Neuronal stem cell (in vitro differentiated cells): Measurements from ENCODE around the gene BTAF1.

Experiments
- DNase-seq: peaks from one replicate; pipeline ENCODE4 v3.0.0-alpha.2; 2013; ENCODE audit warnings: low spot score
- H2AFZ ChIP-seq: one replicate; pipeline ENCODE4 v1.6.1; 2013; ENCODE audit warnings: mild to moderate bottlenecking, low read length, inconsistent platforms
- H2AK5ac ChIP-seq: 2 replicates; pipeline ENCODE4 v1.6.1; 2013; ENCODE audit warnings: low read depth, mild to moderate bottlenecking, inconsistent platforms, low read length, moderate library complexity, mixed read lengths
- H2BK120ac ChIP-seq: 2 replicates; pipeline ENCODE4 v1.6.1; 2013; ENCODE audit warnings: low read depth, mild to moderate bottlenecking, inconsistent platforms, low read length, moderate library complexity, mixed read lengths
- H2BK12ac ChIP-seq: one replicate; pipeline ENCODE4 v1.6.1; 2013; ENCODE audit warnings: low read length, inconsistent platforms
- H2BK15ac ChIP-seq: 2 replicates; pipeline ENCODE4 v1.6.1; 2013; ENCODE audit warnings: mild to moderate bottlenecking, low read length, inconsistent platforms, mixed read lengths
- H2BK5ac ChIP-seq: one replicate; pipeline ENCODE4 v1.6.1; 2013; ENCODE audit warnings: inconsistent platforms, mild to moderate bottlenecking, low read length, moderate library complexity
- H3K14ac ChIP-seq: one replicate; pipeline ENCODE4 v1.6.1; 2013; ENCODE audit warnings: low read length, inconsistent platforms
- H3K18ac ChIP-seq: 2 replicates; pipeline ENCODE4 v1.6.1; 2013; ENCODE audit warnings: low read length, inconsistent platforms
- H3K23ac ChIP-seq: 2 replicates; pipeline ENCODE4 v1.6.1; 2013; ENCODE audit warnings: low read depth, mild to moderate bottlenecking, mixed read lengths, low read length, inconsistent platforms; ENCODE audit not compliant: poor library complexity
- H3K27ac ChIP-seq: replicated peaks from 3 replicates; pipeline ENCODE4 v1.5.1; 2013; ENCODE audit warnings: low read length, inconsistent platforms
- H3K27me3 ChIP-seq, 3 experiments: 2 replicates each; pipeline ENCODE4 v1.6.1; 2013; ENCODE audit warnings: low read length in 3 of 3, mild to moderate bottlenecking in 2 of 3, inconsistent platforms in 1 of 3, low read depth in 1 of 3, mixed read lengths in 1 of 3, moderate library complexity in 1 of 3; ENCODE audit not compliant: control insufficient read depth in 3 of 3, insufficient read depth in 3 of 3
- H3K36me3 ChIP-seq, 2 donors: replicated peaks in 1 of 2; 2 replicates each; pipeline ENCODE4 v1.6.1; 2013; ENCODE audit warnings: low read length in 2 of 2; ENCODE audit not compliant: control insufficient read depth in 2 of 2, insufficient read depth in 2 of 2
- H3K4ac ChIP-seq: 2 replicates; pipeline ENCODE4 v1.6.1; 2013; ENCODE audit warnings: inconsistent platforms, mild to moderate bottlenecking, low read length, moderate library complexity
- H3K4me1 ChIP-seq, 2 donors: 1 replicate in 1 of 2; 2 replicates in 1 of 2; pipeline ENCODE4 v1.6.1; 2013; ENCODE audit warnings: low read length in 2 of 2, low read depth in 1 of 2; ENCODE audit not compliant: control insufficient read depth in 2 of 2, insufficient read depth in 1 of 2
- H3K4me2 ChIP-seq: one replicate; pipeline ENCODE4 v1.6.1; 2013; ENCODE audit warnings: mild to moderate bottlenecking, low read length, inconsistent platforms; ENCODE audit not compliant: insufficient read depth, poor library complexity, severe bottlenecking
- H3K4me3 ChIP-seq, 2 donors: 2 replicates each; pipeline ENCODE4 v1.5.1; 2013; ENCODE audit warnings: low read length in 2 of 2, mild to moderate bottlenecking in 2 of 2, inconsistent platforms in 1 of 2, moderate library complexity in 1 of 2
- H3K79me1 ChIP-seq: one replicate; pipeline ENCODE4 v1.6.1; 2013; ENCODE audit warnings: low read depth, mild to moderate bottlenecking, inconsistent platforms, low read length, moderate library complexity
- H3K9ac ChIP-seq: one replicate; pipeline ENCODE4 v1.6.1; 2013; ENCODE audit warnings: mild to moderate bottlenecking, low read depth, low read length, inconsistent platforms; ENCODE audit not compliant: poor library complexity
- H3K9me3 ChIP-seq, 2 donors: replicated peaks in 1 of 2; 2 replicates each; pipeline versions ENCODE3 to v1.6.1; 2013; ENCODE audit warnings: low read length in 2 of 2, mild to moderate bottlenecking in 2 of 2, inconsistent platforms in 1 of 2, low read depth in 1 of 2, mixed read lengths in 1 of 2, moderate library complexity in 1 of 2; ENCODE audit not compliant: control insufficient read depth in 2 of 2, insufficient read depth in 1 of 2
- H4K8ac ChIP-seq: one replicate; pipeline ENCODE4 v1.6.1; 2013; ENCODE audit warnings: low read depth, mild to moderate bottlenecking, inconsistent platforms, low read length, moderate library complexity
- H4K91ac ChIP-seq: one replicate; pipeline ENCODE4 v1.6.1; 2013; ENCODE audit warnings: low read length, low read depth, mild to moderate bottlenecking, inconsistent platforms; ENCODE audit not compliant: poor library complexity
- WGBS, 2 donors: extraction: QIAGEN DNeasy Blood & Tissue Kit; methylation state at CpG; one replicate each; pipeline ENCODE4 v1.1.7; 2013; ENCODE audit warnings: missing lambda C conversion rate in 2 of 2, mixed read lengths in 1 of 2; ENCODE audit not compliant: insufficient read length in 2 of 2, insufficient replicate concordance in 1 of 2; ENCODE audit errors: extremely low coverage in 2 of 2; 5-methylcytosine and 5-hydroxymethylcytosine counted together

BTAF1 gene

GRCh38 chr10:91996266-91996665 is 72.7 kb downstream of the BTAF1 start:
- H3K27ac ChIP-seq, result no peak overlapping the region
- no peak overlapping the region for H3K14ac ChIP-seq
- no peak overlapping the region for H2AK5ac ChIP-seq
- H3K18ac ChIP-seq, result no peak overlapping the region
- H3K79me1 ChIP-seq, result no peaks in the 10 kb centered on the region
- H3K4me3 ChIP-seq, result no peak overlapping the region
- peaks cover 0 to 7% of the 10 kb centered on the region in 2 donors for H3K9me3 ChIP-seq
- H4K91ac ChIP-seq, result no peak overlapping the region
- H3K36me3 ChIP-seq, result peaks cover 15 to 99% of the 10 kb centered on the region in 2 donors
- no peak overlapping the region for H3K4me2 ChIP-seq
- no peaks in the 10 kb centered on the region for H3K27me3 ChIP-seq
- H3K9ac ChIP-seq, result no peak overlapping the region
- no peaks in the 10 kb centered on the region for H3K4me1 ChIP-seq
- H2BK5ac ChIP-seq, result no peak overlapping the region
- no peak overlapping the region for H2AFZ ChIP-seq
- no peak overlapping the region for H3K4ac ChIP-seq
- H2BK15ac ChIP-seq, result no peak overlapping the region
- H2BK12ac ChIP-seq, result no peak overlapping the region
- DNase-seq, result no peak
- no peak overlapping the region for H4K8ac ChIP-seq
- no peak overlapping the region for H3K23ac ChIP-seq
- no CpG with 5 or more reads among the region's 2 CpGs for WGBS, 2 donors
- H2BK120ac ChIP-seq, result no peak overlapping the region

- H3K23ac ChIP-seq, result no peak overlapping the region
- H4K91ac ChIP-seq, result no peak overlapping the region
- no peak overlapping the region for H2BK120ac ChIP-seq
- no peaks in the 10 kb centered on the region for H3K4me1 ChIP-seq
- H3K18ac ChIP-seq, result no peak overlapping the region
- no peaks in the 10 kb centered on the region for H3K27me3 ChIP-seq
- H3K27ac ChIP-seq, result no peak overlapping the region
- no peak overlapping the region for H2AK5ac ChIP-seq
- H2BK12ac ChIP-seq, result no peak overlapping the region
- peaks cover 10 to 96% of the 10 kb centered on the region in 2 donors for H3K36me3 ChIP-seq
- H3K79me1 ChIP-seq, result no peaks in the 10 kb centered on the region
- no peak overlapping the region for H3K4me2 ChIP-seq
- no peak overlapping the region for H3K9ac ChIP-seq
- no CpG with 5 or more reads among the region's 3 CpGs for WGBS, 2 donors
- H4K8ac ChIP-seq, result no peak overlapping the region
- peaks cover 0 to 20% of the 10 kb centered on the region in 2 donors for H3K9me3 ChIP-seq
- no peak overlapping the region for H2BK5ac ChIP-seq
- H2BK15ac ChIP-seq, result no peak overlapping the region
- H3K4me3 ChIP-seq, result no peak overlapping the region
- no peak overlapping the region for H3K4ac ChIP-seq
- no peak overlapping the region for H2AFZ ChIP-seq
- DNase-seq, result no peak
- no peak overlapping the region for H3K14ac ChIP-seq
Measured at GRCh38 chr10:92001581-92001980, 78.0 kb downstream of the BTAF1 start.

- H4K91ac ChIP-seq, result no peak overlapping the region
- no peak overlapping the region for H3K4ac ChIP-seq
- H2AFZ ChIP-seq, result no peak overlapping the region
- no peak overlapping the region for H2BK15ac ChIP-seq
- no peak overlapping the region for H3K14ac ChIP-seq
- H2BK5ac ChIP-seq, result no peak overlapping the region
- H3K79me1 ChIP-seq, result no peaks in the 10 kb centered on the region
- H3K23ac ChIP-seq, result no peak overlapping the region
- WGBS, 2 donors, result no CpG with 5 or more reads among the region's 2 CpGs
- no peak for DNase-seq
- no peaks in the 10 kb centered on the region for H3K4me1 ChIP-seq
- H3K27ac ChIP-seq, result no peak overlapping the region
- H3K36me3 ChIP-seq, result peaks cover 10 to 96% of the 10 kb centered on the region in 2 donors
- H4K8ac ChIP-seq, result no peak overlapping the region
- H3K4me2 ChIP-seq, result no peak overlapping the region
- H2BK120ac ChIP-seq, result no peak overlapping the region
- peaks cover 0 to 20% of the 10 kb centered on the region in 2 donors for H3K9me3 ChIP-seq
- H2BK12ac ChIP-seq, result no peak overlapping the region
- H3K18ac ChIP-seq, result no peak overlapping the region
- no peak overlapping the region for H3K9ac ChIP-seq
- H2AK5ac ChIP-seq, result no peak overlapping the region
- no peak overlapping the region for H3K4me3 ChIP-seq
- no peaks in the 10 kb centered on the region for H3K27me3 ChIP-seq
Measured at GRCh38 chr10:92001995-92002394, 78.4 kb downstream of the BTAF1 start.

- Histone ChIP-seq H4K8ac (no peak overlapping the region), H2AFZ (no peak overlapping the region), H2BK15ac (no peak overlapping the region), H3K4me3 (no peak overlapping the region), H3K4me1 (no peaks in the 10 kb centered on the region), H3K36me3 (peaks cover 7 to 95% of the 10 kb centered on the region in 2 donors), H3K4me2 (no peak overlapping the region), H3K27me3 (no peaks in the 10 kb centered on the region), H2BK120ac (no peak overlapping the region), H3K18ac (no peak overlapping the region), H3K9me3 (peaks cover 0 to 20% of the 10 kb centered on the region in 2 donors), H3K23ac (no peak overlapping the region), H3K79me1 (no peaks in the 10 kb centered on the region), H2BK12ac (no peak overlapping the region), H3K9ac (no peak overlapping the region), H3K14ac (no peak overlapping the region), H3K4ac (no peak overlapping the region), H4K91ac (no peak overlapping the region), H2AK5ac (no peak overlapping the region), H3K27ac (no peak overlapping the region), H2BK5ac (no peak overlapping the region)
- no peak for DNase-seq
- no CpG with 5 or more reads among the region's 2 CpGs for WGBS, 2 donors
Measured at GRCh38 chr10:92003258-92003657, 79.7 kb downstream of the BTAF1 start.
